ENCODE data around the gene BCAR3.
A peak's percentile ranks its signal among the peaks of the same experiment; 100 is the strongest.

Gene BCAR3

GRCh38 chr1:93612510-93612909 lies 69.1 kb downstream of the BCAR3 start:
- H3K4me1 Mint-ChIP-seq (ENCODE audit: low read depth) = peaks cover 98% of the 10 kb centered on the region
- intact Hi-C loops (cut with micrococcal nuclease) = no loop called here
- H3K27me3 Mint-ChIP-seq = no peaks in the 10 kb centered on the region
- no peak overlapping the region for H3K4me3 Mint-ChIP-seq
- peaks cover 35% of the 10 kb centered on the region for H3K36me3 Mint-ChIP-seq (ENCODE audit: low read depth)
- no peak overlapping the region for H3K27ac Mint-ChIP-seq
- no peaks in the 10 kb centered on the region for H3K9me3 Mint-ChIP-seq

- intact Hi-C loops (cut with micrococcal nuclease) = no loop called here
- peak overlapping the region; percentile 90 for H3K27ac Mint-ChIP-seq
- no peak overlapping the region for H3K4me3 Mint-ChIP-seq
- peaks cover 43% of the 10 kb centered on the region for H3K36me3 Mint-ChIP-seq (ENCODE audit: low read depth)
- peaks cover 98% of the 10 kb centered on the region for H3K4me1 Mint-ChIP-seq (ENCODE audit: low read depth)
- H3K9me3 Mint-ChIP-seq = no peaks in the 10 kb centered on the region
- H3K27me3 Mint-ChIP-seq = no peaks in the 10 kb centered on the region
Measured at GRCh38 chr1:93611668-93612067, 70.0 kb downstream of the BCAR3 start.

GRCh38 chr1:93609536-93609935 lies 72.1 kb downstream of the BCAR3 start:
- H3K4me3 Mint-ChIP-seq = peak overlapping the region; percentile 27
- H3K9me3 Mint-ChIP-seq = no peaks in the 10 kb centered on the region
- peak overlapping the region; percentile 90 for H3K27ac Mint-ChIP-seq
- H3K36me3 Mint-ChIP-seq (ENCODE audit: low read depth) = peaks cover 45% of the 10 kb centered on the region
- intact Hi-C loops (cut with micrococcal nuclease) = no loop called here
- H3K27me3 Mint-ChIP-seq = no peaks in the 10 kb centered on the region
- H3K4me1 Mint-ChIP-seq (ENCODE audit: low read depth) = peaks cover 96% of the 10 kb centered on the region

GRCh38 chr1:93608187-93609109 lies 73.2 kb downstream of the BCAR3 start:
- peaks cover 85% of the 10 kb centered on the region for H3K4me1 Mint-ChIP-seq (ENCODE audit: low read depth)
- H3K27me3 Mint-ChIP-seq = no peaks in the 10 kb centered on the region
- peaks cover 54% of the 10 kb centered on the region for H3K36me3 Mint-ChIP-seq (ENCODE audit: low read depth)
- H3K27ac Mint-ChIP-seq = peak overlapping the region; percentile 90
- no peaks in the 10 kb centered on the region for H3K9me3 Mint-ChIP-seq
- intact Hi-C loops (cut with micrococcal nuclease) = no loop called here
- H3K4me3 Mint-ChIP-seq = peak overlapping the region; percentile 50

- Mint-ChIP-seq H3K4me3 (peak overlapping the region; percentile 0), H3K36me3 (ENCODE audit: low read depth) (peaks cover 48% of the 10 kb centered on the region), H3K27ac (peak overlapping the region; percentile 90), H3K9me3 (no peaks in the 10 kb centered on the region), H3K27me3 (no peaks in the 10 kb centered on the region), H3K4me1 (ENCODE audit: low read depth) (peaks cover 79% of the 10 kb centered on the region)
- intact Hi-C loops (cut with micrococcal nuclease) = no loop called here
Measured at GRCh38 chr1:93607814-93608186, 73.8 kb downstream of the BCAR3 start.

- intact Hi-C loops (cut with micrococcal nuclease) = no loop called here
- Mint-ChIP-seq H3K36me3 (ENCODE audit: low read depth) (peaks cover 48% of the 10 kb centered on the region), H3K9me3 (no peaks in the 10 kb centered on the region), H3K4me3 (no peak overlapping the region), H3K27ac (peak overlapping the region; percentile 90), H3K4me1 (ENCODE audit: low read depth) (peaks cover 60% of the 10 kb centered on the region), H3K27me3 (no peaks in the 10 kb centered on the region)
Measured at GRCh38 chr1:93605812-93606512, 75.7 kb downstream of the BCAR3 start.

- Mint-ChIP-seq H3K27me3 (no peaks in the 10 kb centered on the region), H3K9me3 (no peaks in the 10 kb centered on the region), H3K27ac (peak overlapping the region; percentile 21), H3K36me3 (ENCODE audit: low read depth) (peaks cover 45% of the 10 kb centered on the region), H3K4me1 (ENCODE audit: low read depth) (peaks cover 59% of the 10 kb centered on the region), H3K4me3 (no peak overlapping the region)
- intact Hi-C loops (cut with micrococcal nuclease) = no loop called here
Measured at GRCh38 chr1:93605026-93605568, 76.5 kb downstream of the BCAR3 start.

- Mint-ChIP-seq H3K27ac (no peak overlapping the region), H3K4me1 (ENCODE audit: low read depth) (peaks cover 59% of the 10 kb centered on the region), H3K27me3 (no peaks in the 10 kb centered on the region), H3K4me3 (no peak overlapping the region), H3K36me3 (ENCODE audit: low read depth) (peaks cover 38% of the 10 kb centered on the region), H3K9me3 (no peaks in the 10 kb centered on the region)
- intact Hi-C loops (cut with micrococcal nuclease) = no loop called here
Measured at GRCh38 chr1:93604411-93604810, 77.2 kb downstream of the BCAR3 start.

- Mint-ChIP-seq H3K4me1 (ENCODE audit: low read depth) (peaks cover 59% of the 10 kb centered on the region), H3K27me3 (no peaks in the 10 kb centered on the region), H3K27ac (no peak overlapping the region), H3K4me3 (no peak overlapping the region), H3K36me3 (ENCODE audit: low read depth) (peaks cover 43% of the 10 kb centered on the region), H3K9me3 (no peaks in the 10 kb centered on the region)
- intact Hi-C loops (cut with micrococcal nuclease) = no loop called here
Measured at GRCh38 chr1:93603601-93604000, 78.0 kb downstream of the BCAR3 start.

- no peak overlapping the region for H3K4me3 Mint-ChIP-seq
Measured at GRCh38 chr1:93603106-93603505, 78.5 kb downstream of the BCAR3 start.

GRCh38 chr1:93602101-93602500 lies 79.5 kb downstream of the BCAR3 start:
- Mint-ChIP-seq H3K4me3 (no peak overlapping the region), H3K27ac (peak overlapping the region; percentile 28), H3K4me1 (ENCODE audit: low read depth) (peaks cover 58% of the 10 kb centered on the region), H3K27me3 (no peaks in the 10 kb centered on the region), H3K9me3 (no peaks in the 10 kb centered on the region), H3K36me3 (ENCODE audit: low read depth) (peaks cover 40% of the 10 kb centered on the region)
- intact Hi-C loops (cut with micrococcal nuclease) = no loop called here

More at GRCh38 chr1:93603106-93603505, 78.5 kb downstream of the BCAR3 start:
- Mint-ChIP-seq H3K27me3 (no peaks in the 10 kb centered on the region), H3K27ac (no peak overlapping the region), H3K9me3 (no peaks in the 10 kb centered on the region), H3K36me3 (ENCODE audit: low read depth) (peaks cover 46% of the 10 kb centered on the region), H3K4me1 (ENCODE audit: low read depth) (peaks cover 57% of the 10 kb centered on the region)
- intact Hi-C loops (cut with micrococcal nuclease) = no loop called here

- Mint-ChIP-seq H3K4me1 (ENCODE audit: low read depth) (peaks cover 58% of the 10 kb centered on the region), H3K36me3 (ENCODE audit: low read depth) (peaks cover 36% of the 10 kb centered on the region), H3K9me3 (no peaks in the 10 kb centered on the region), H3K27ac (peak overlapping the region; percentile 28), H3K27me3 (no peaks in the 10 kb centered on the region), H3K4me3 (no peak overlapping the region)
- intact Hi-C loops (cut with micrococcal nuclease) = no loop called here
Measured at GRCh38 chr1:93601686-93602085, 80.0 kb downstream of the BCAR3 start.

GRCh38 chr1:93600663-93601062 lies 81.0 kb downstream of the BCAR3 start:
- intact Hi-C loops (cut with micrococcal nuclease) = no loop called here
- Mint-ChIP-seq H3K4me1 (ENCODE audit: low read depth) (peaks cover 53% of the 10 kb centered on the region), H3K36me3 (ENCODE audit: low read depth) (peaks cover 28% of the 10 kb centered on the region), H3K27ac (no peak overlapping the region), H3K4me3 (no peak overlapping the region), H3K9me3 (no peaks in the 10 kb centered on the region), H3K27me3 (no peaks in the 10 kb centered on the region)

GRCh38 chr1:93599479-93599878 lies 82.2 kb downstream of the BCAR3 start:
- intact Hi-C loops (cut with micrococcal nuclease) = no loop called here
- Mint-ChIP-seq H3K9me3 (no peaks in the 10 kb centered on the region), H3K27me3 (no peaks in the 10 kb centered on the region), H3K4me3 (no peak overlapping the region), H3K36me3 (ENCODE audit: low read depth) (peaks cover 30% of the 10 kb centered on the region), H3K4me1 (ENCODE audit: low read depth) (peaks cover 52% of the 10 kb centered on the region), H3K27ac (no peak overlapping the region)

Data from dendritic cell treated with granulocyte-macrophage colony-stimulating factor and Interleukin-4, amounts not matched to agents 40 ng/mL and 50 ng/mL, for 4 days (primary cell).